ENCODE data around the gene BCAS2.
"Not testable (repeated sequence)": the region's sequence is repeated elsewhere in the genome, so short reads cannot be mapped to it uniquely, and the experiment has no call there.

Gene BCAS2

DNA sequence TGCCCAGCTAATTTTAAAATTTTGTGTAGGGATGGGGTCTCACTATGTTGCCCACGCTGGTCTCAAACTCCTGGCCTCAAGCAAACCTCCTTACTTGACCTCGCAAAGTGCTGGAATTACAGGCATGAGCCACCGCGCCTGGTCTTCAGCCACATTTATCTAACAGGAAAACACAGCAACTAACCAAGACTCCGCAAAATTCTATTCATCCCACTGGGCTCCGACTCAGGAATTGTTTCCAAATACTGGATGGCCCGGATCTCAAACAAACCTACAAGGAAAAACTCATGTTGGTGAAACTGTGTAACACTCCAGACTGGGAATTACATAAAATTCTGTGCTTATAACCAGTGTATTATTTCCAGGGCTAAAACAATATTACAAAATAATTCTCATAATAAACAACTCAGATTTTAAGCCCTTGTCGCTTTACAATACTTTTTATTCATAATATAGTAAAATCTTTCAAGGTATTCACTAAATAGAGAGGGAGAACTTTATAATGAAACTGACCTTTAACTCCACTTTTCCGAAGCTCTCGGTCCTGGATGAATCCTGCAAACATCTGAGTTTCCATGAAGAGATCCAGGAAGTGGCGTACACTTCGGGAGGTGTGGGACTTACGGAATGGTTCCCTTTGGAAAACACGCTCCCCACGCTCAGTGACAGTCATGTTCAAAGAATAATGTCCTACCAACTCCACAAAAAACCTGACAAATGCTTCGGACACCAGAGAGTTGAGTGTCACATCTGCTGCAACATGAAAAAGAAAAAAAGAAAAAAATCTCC lies 6.0 kb upstream of the BCAS2 start:
- H3K4me1 ChIP-seq (ENCODE audit: insufficient read depth, insufficient read length): no peaks in the 10 kb centered on the region

DNA sequence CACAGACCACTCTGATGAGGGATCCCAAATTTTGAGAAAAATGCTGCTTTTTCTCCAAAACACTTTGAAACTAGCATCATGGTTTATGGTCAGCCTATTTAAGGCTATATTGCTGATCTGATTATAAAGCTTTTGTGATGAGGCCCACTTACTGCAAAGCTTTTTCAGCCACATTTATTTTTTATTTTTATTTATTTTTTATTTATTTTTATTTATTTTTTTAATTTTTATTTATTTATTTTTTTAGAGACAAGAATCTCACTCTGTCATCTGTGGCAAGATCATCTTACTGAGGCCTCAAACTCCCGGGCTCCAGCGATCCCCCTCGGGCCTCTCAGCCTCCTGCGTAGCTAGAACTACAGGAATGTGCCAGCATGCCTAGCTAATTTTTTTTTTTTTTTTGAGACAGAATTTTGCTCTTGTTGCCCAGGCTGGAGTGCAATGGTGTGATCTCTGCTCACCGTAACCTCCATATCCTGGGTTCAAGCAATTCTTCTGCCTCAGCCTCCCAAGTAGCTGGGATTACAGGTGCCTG lies 5.2 kb upstream of the BCAS2 start:
- H3K4me3 ChIP-seq (ENCODE audit: insufficient read length, low read depth): no peak overlapping the region
- no peaks in the 10 kb centered on the region for H3K27me3 ChIP-seq (ENCODE audit: insufficient read depth, insufficient read length)
- no peak overlapping the region for H3K9ac ChIP-seq (ENCODE audit: insufficient read length, low read depth)
- H3K4me1 ChIP-seq (ENCODE audit: insufficient read depth, insufficient read length): no peaks in the 10 kb centered on the region
- H3K9me3 ChIP-seq (ENCODE audit: insufficient read depth, low read length): no peaks in the 10 kb centered on the region
- DNase-seq (ENCODE audit: low read depth, low spot score): no peak
- no peak for TF ChIP-seq SUZ12 (IDR thresholded peaks at IDR 0.05; ENCODE audit: extremely low read depth, insufficient read depth, insufficient read length)
- no peak for TF ChIP-seq YY1 (IDR thresholded peaks at IDR 0.05; ENCODE audit: insufficient read depth, insufficient read length)
- no peak for TF ChIP-seq ZNF274 (IDR thresholded peaks at IDR 0.05; ENCODE audit: low read depth, low read length)
- no peaks in the 10 kb centered on the region for H3K36me3 ChIP-seq (ENCODE audit: insufficient read depth, insufficient read length, low read length)

More for the DNA sequence above, 6.0 kb upstream of the BCAS2 start:
- no peak for DNase-seq (ENCODE audit: low read depth, low spot score)
- H3K9ac ChIP-seq (ENCODE audit: insufficient read length, low read depth): no peak overlapping the region
- no peak overlapping the region for H3K4me3 ChIP-seq (ENCODE audit: insufficient read length, low read depth)
- no peak for TF ChIP-seq YY1 (IDR thresholded peaks at IDR 0.05; ENCODE audit: insufficient read depth, insufficient read length)
- no peak for TF ChIP-seq ZNF274 (IDR thresholded peaks at IDR 0.05; ENCODE audit: low read depth, low read length)
- TF ChIP-seq SUZ12 (IDR thresholded peaks at IDR 0.05; ENCODE audit: extremely low read depth, insufficient read depth, insufficient read length): no peak
- no peaks in the 10 kb centered on the region for H3K27me3 ChIP-seq (ENCODE audit: insufficient read depth, insufficient read length)
- H3K36me3 ChIP-seq (ENCODE audit: insufficient read depth, insufficient read length, low read length): no peaks in the 10 kb centered on the region
- H3K9me3 ChIP-seq (ENCODE audit: insufficient read depth, low read length): no peaks in the 10 kb centered on the region

GRCh38 chr1:114585231-114585630 lies 3.8 kb upstream of the BCAS2 start:
- H3K4me1 ChIP-seq (ENCODE audit: insufficient read depth, insufficient read length): no peaks in the 10 kb centered on the region
- H3K4me3 ChIP-seq (ENCODE audit: insufficient read length, low read depth): no peak overlapping the region
- DNase-seq (ENCODE audit: low read depth, low spot score): no peak
- peaks cover 2% of the 10 kb centered on the region for H3K36me3 ChIP-seq (ENCODE audit: insufficient read depth, insufficient read length, low read length)
- H3K9ac ChIP-seq (ENCODE audit: insufficient read length, low read depth): no peak overlapping the region
- no peaks in the 10 kb centered on the region for H3K27me3 ChIP-seq (ENCODE audit: insufficient read depth, insufficient read length)
- TF ChIP-seq YY1 (IDR thresholded peaks at IDR 0.05; ENCODE audit: insufficient read depth, insufficient read length): no peak
- no peak for TF ChIP-seq ZNF274 (IDR thresholded peaks at IDR 0.05; ENCODE audit: low read depth, low read length)
- no peak for TF ChIP-seq SUZ12 (IDR thresholded peaks at IDR 0.05; ENCODE audit: extremely low read depth, insufficient read depth, insufficient read length)
- no peaks in the 10 kb centered on the region for H3K9me3 ChIP-seq (ENCODE audit: insufficient read depth, low read length)

GRCh38 chr1:114574365-114574764 lies 7.0 kb downstream of the BCAS2 start:
- Histone ChIP-seq H3K36me3 (ENCODE audit: insufficient read depth, insufficient read length, low read length) (peaks cover 99% of the 10 kb centered on the region), H3K9ac (ENCODE audit: insufficient read length, low read depth) (no peak overlapping the region)
- no peak for DNase-seq (ENCODE audit: low read depth, low spot score)

GRCh38 chr1:114564141-114564540 lies 17.3 kb downstream of the BCAS2 start:
- TF ChIP-seq YY1 (IDR thresholded peaks at IDR 0.05; ENCODE audit: insufficient read depth, insufficient read length): no peak
- TF ChIP-seq ZNF274 (IDR thresholded peaks at IDR 0.05; ENCODE audit: low read depth, low read length): no peak
- TF ChIP-seq SUZ12 (IDR thresholded peaks at IDR 0.05; ENCODE audit: extremely low read depth, insufficient read depth, insufficient read length): no peak
- no peaks in the 10 kb centered on the region for H3K4me1 ChIP-seq (ENCODE audit: insufficient read depth, insufficient read length)
- H3K9me3 ChIP-seq (ENCODE audit: insufficient read depth, low read length): no peaks in the 10 kb centered on the region
- no peaks in the 10 kb centered on the region for H3K27me3 ChIP-seq (ENCODE audit: insufficient read depth, insufficient read length)
- DNase-seq (ENCODE audit: low read depth, low spot score): no peak
- H3K36me3 ChIP-seq (ENCODE audit: insufficient read depth, insufficient read length, low read length): peaks cover 50% of the 10 kb centered on the region
- no peak overlapping the region for H3K4me3 ChIP-seq (ENCODE audit: insufficient read length, low read depth)
- no peak overlapping the region for H3K9ac ChIP-seq (ENCODE audit: insufficient read length, low read depth)

More at GRCh38 chr1:114574365-114574764, 7.0 kb downstream of the BCAS2 start:
- Histone ChIP-seq H3K27me3 (ENCODE audit: insufficient read depth, insufficient read length) (no peaks in the 10 kb centered on the region), H3K9me3 (ENCODE audit: insufficient read depth, low read length) (no peaks in the 10 kb centered on the region), H3K4me3 (ENCODE audit: insufficient read length, low read depth) (no peak overlapping the region), H3K4me1 (ENCODE audit: insufficient read depth, insufficient read length) (no peaks in the 10 kb centered on the region)
- TF ChIP-seq ZNF274 (IDR thresholded peaks at IDR 0.05; ENCODE audit: low read depth, low read length) (no peak), YY1 (IDR thresholded peaks at IDR 0.05; ENCODE audit: insufficient read depth, insufficient read length) (no peak), SUZ12 (IDR thresholded peaks at IDR 0.05; ENCODE audit: extremely low read depth, insufficient read depth, insufficient read length) (no peak)

DNA sequence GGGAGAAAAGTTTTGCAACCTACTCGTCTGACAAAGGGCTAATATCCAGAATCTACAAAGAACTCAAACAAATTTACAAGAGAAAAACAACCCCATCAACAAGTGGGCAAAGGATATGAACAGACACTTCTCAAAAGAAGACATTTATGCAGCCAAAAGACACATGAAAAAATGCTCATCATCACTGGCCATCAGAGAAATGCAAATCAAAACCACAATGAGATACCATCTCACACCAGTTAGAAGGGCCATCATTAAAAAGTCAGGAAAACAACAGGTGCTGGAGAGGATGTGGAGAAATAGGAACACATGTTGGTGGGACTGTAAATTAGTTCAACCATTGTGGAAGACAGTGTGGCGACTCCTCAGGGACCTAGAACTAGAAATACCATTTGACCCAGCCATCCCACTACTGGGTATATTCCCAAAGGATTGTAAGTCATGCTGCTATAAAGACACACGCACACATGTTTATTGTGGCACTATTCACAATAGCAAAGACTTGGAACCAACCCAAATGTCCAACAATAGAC lies 18.4 kb downstream of the BCAS2 start:
- not testable (repeated sequence) for H3K9ac ChIP-seq (ENCODE audit: insufficient read length, low read depth); H3K9me3 ChIP-seq (ENCODE audit: insufficient read depth, low read length); DNase-seq (ENCODE audit: low read depth, low spot score); H3K4me1 ChIP-seq (ENCODE audit: insufficient read depth, insufficient read length); H3K27me3 ChIP-seq (ENCODE audit: insufficient read depth, insufficient read length); H3K4me3 ChIP-seq (ENCODE audit: insufficient read length, low read depth)
- peaks cover 39% of the 10 kb centered on the region for H3K36me3 ChIP-seq (ENCODE audit: insufficient read depth, insufficient read length, low read length)

DNA sequence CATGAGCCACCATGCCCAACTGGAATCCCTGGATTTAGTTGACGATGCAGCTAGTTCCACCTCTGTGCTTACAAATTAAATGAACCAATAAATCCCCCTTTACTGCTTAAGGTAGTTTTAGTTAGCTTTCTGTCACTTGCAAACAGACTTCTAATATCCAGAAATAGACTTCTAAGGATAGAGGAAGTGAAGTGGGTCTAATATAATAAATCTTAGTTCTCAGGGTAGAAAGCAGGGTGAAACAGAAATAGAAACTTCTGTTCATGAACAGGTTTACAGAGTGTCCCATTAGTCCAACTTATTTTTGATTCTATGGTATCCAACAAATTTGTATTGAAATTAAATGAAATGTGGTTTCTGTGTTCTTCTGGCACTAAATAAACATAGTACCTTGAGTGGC lies 20.1 kb downstream of the BCAS2 start:
- Histone ChIP-seq H3K9ac (ENCODE audit: insufficient read length, low read depth) (no peak overlapping the region), H3K9me3 (ENCODE audit: insufficient read depth, low read length) (no peaks in the 10 kb centered on the region), H3K27me3 (ENCODE audit: insufficient read depth, insufficient read length) (no peaks in the 10 kb centered on the region), H3K36me3 (ENCODE audit: insufficient read depth, insufficient read length, low read length) (peaks cover 25% of the 10 kb centered on the region), H3K4me3 (ENCODE audit: insufficient read length, low read depth) (no peak overlapping the region), H3K4me1 (ENCODE audit: insufficient read depth, insufficient read length) (no peaks in the 10 kb centered on the region)
- TF ChIP-seq YY1 (IDR thresholded peaks at IDR 0.05; ENCODE audit: insufficient read depth, insufficient read length) (no peak), ZNF274 (IDR thresholded peaks at IDR 0.05; ENCODE audit: low read depth, low read length) (no peak), SUZ12 (IDR thresholded peaks at IDR 0.05; ENCODE audit: extremely low read depth, insufficient read depth, insufficient read length) (no peak)
- DNase-seq (ENCODE audit: low read depth, low spot score): no peak
